ENCODE measurements around the gene HAS3.

The HAS3 gene

DNA sequence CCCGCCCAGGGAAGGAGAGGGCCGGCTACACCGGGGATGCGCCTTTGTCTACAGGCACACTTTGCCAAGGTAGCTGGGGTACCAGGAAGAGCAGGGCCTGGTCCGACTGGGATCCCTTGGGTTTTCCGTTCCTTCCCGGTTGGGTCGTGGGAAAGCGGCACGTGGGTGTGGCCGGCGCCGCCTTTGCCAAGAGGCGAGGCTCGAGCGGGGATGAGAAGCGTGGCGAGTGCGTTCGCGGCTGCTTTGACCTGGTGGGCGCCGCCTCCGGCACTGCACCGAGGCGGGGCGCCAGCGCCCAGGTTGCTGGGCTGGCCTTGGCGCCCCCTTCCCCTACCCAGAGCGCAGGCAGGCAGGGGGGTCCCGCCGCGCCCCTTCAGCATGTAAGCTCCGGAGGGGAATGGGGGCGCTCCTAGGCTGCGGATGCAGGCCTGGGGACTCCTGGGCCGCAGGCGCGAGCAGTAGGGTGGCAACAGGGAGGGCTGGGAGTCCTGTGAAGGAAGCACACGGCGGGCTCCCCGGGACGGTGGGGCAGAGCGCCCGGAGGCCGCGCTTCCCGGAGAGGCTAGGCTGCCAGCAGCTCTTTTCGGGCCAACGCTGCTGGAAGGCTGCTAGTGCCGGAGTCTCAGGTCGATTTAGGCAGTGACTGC, 2.0 kb downstream of the HAS3 start:
- ATAC-seq (ENCODE audit: insufficient read depth, low read depth) (no peak), DNase-seq (no peak)
- no peak overlapping the region for H3K27ac ChIP-seq (ENCODE audit: low read length)
- peaks cover 19% of the 10 kb centered on the region for H3K27me3 ChIP-seq (ENCODE audit: insufficient read depth, low read length, poor library complexity)
- H4K20me1 ChIP-seq (ENCODE audit: insufficient read depth, low read length): peaks cover 42% of the 10 kb centered on the region
- H3K36me3 ChIP-seq (ENCODE audit: insufficient read depth, low read length): peaks cover 15% of the 10 kb centered on the region
- TF ChIP-seq EZH2 (IDR thresholded peaks at IDR 0.05; ENCODE audit: borderline replicate concordance, low read depth, low read length, severe bottlenecking): no peak
- TF ChIP-seq, protein P1, sequence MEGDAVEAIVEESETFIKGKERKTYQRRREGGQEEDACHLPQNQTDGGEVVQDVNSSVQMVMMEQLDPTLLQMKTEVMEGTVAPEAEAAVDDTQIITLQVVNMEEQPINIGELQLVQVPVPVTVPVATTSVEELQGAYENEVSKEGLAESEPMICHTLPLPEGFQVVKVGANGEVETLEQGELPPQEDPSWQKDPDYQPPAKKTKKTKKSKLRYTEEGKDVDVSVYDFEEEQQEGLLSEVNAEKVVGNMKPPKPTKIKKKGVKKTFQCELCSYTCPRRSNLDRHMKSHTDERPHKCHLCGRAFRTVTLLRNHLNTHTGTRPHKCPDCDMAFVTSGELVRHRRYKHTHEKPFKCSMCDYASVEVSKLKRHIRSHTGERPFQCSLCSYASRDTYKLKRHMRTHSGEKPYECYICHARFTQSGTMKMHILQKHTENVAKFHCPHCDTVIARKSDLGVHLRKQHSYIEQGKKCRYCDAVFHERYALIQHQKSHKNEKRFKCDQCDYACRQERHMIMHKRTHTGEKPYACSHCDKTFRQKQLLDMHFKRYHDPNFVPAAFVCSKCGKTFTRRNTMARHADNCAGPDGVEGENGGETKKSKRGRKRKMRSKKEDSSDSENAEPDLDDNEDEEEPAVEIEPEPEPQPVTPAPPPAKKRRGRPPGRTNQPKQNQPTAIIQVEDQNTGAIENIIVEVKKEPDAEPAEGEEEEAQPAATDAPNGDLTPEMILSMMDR (IDR thresholded peaks at IDR 0.05; ENCODE audit: borderline replicate concordance, extremely low read depth, low read length, poor library complexity, severe bottlenecking): no peak
- peaks cover 18% of the 10 kb centered on the region for H3K4me1 ChIP-seq (ENCODE audit: insufficient read depth, low read length)
- no peak overlapping the region for H3K4me3 ChIP-seq (ENCODE audit: low read depth in 1 of 2, low read length in 2 of 2)
- no peak overlapping the region for H2AFZ ChIP-seq (ENCODE audit: low read depth, low read length)
- no peaks in the 10 kb centered on the region for H3K79me2 ChIP-seq (ENCODE audit: insufficient read depth, low read length)
- H3K4me2 ChIP-seq (ENCODE audit: insufficient read depth, low read length): no peak overlapping the region
- H3K9me3 ChIP-seq (ENCODE audit: insufficient read depth, low read length, severe bottlenecking): no peaks in the 10 kb centered on the region
- H3K9ac ChIP-seq (ENCODE audit: low read depth, low read length): no peak overlapping the region

DNA sequence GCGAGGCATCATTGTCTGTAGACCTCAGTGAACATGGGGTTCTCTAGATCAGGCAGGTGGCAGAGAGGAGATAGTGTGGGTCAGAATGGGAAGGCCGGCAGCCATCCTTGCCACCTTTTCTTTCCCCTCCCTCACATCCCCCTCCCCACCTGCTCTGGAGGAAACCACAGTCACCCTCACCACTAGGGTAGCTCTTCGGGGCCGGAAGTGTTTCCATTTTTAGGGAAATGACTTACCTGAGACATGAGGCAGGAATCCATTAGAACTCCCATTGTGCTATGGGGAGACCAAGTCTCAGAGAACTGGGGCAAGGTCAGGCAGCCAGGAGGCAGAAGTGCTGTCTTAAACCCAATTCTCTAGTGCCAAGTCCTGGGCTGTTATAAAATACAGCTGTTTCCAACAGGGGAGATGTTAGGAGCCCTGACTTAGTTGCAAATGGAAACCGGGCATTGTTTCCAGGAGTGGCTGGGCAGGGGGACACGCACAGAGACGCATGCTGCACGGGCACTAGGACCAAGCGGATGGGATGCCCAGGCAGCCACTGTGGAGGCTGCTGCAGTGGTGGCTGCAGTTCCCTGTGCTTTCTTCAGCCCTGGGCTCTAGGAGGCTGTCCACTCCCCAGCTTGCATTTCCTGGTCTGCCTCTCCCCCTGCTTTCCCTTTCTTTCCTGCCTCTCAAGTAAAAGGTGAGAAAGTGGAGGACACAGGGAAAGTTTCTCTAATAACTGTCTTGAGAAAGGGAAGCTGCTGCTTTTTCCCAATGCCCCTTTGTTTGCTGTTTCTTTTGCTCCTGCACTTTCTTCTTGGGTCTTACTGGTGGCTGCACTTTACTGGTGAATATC, 2.8 kb downstream of the HAS3 start:
- no peak overlapping the region for H3K27ac ChIP-seq (ENCODE audit: low read length)
- H3K4me3 ChIP-seq (ENCODE audit: low read depth in 1 of 2, low read length in 2 of 2): no peak overlapping the region

DNA sequence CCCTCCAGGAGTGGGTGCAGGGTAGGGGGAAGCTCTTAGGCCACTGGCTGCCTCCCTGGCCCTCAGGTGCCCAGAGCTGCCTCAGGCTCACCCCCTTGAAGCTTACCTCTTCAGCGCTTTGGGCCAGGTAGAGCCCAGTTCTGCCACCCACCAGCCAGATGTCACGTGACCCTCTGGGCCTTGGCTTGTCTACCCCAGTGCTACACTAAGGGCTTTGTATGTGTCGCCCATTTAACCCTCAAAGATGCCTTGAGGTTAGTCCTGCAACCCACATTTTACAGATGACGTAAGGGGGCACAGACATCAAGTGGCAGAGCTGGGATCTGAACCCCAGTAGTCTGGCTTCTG, 3.4 kb downstream of the HAS3 start:
- H3K79me2 ChIP-seq (ENCODE audit: insufficient read depth, low read length): no peaks in the 10 kb centered on the region
- no peak overlapping the region for H3K4me2 ChIP-seq (ENCODE audit: insufficient read depth, low read length)
- H3K4me3 ChIP-seq (ENCODE audit: low read depth in 1 of 2, low read length in 2 of 2): no peak overlapping the region
- H4K20me1 ChIP-seq (ENCODE audit: insufficient read depth, low read length): peaks cover 51% of the 10 kb centered on the region
- no peak for TF ChIP-seq EZH2 (IDR thresholded peaks at IDR 0.05; ENCODE audit: borderline replicate concordance, low read depth, low read length, severe bottlenecking)
- TF ChIP-seq, protein P1 (IDR thresholded peaks at IDR 0.05; ENCODE audit: borderline replicate concordance, extremely low read depth, low read length, poor library complexity, severe bottlenecking): no peak
- no peak overlapping the region for H2AFZ ChIP-seq (ENCODE audit: low read depth, low read length)
- DNase-seq (no peak), ATAC-seq (ENCODE audit: insufficient read depth, low read depth) (no peak)
- no peaks in the 10 kb centered on the region for H3K9me3 ChIP-seq (ENCODE audit: insufficient read depth, low read length, severe bottlenecking)
- H3K9ac ChIP-seq (ENCODE audit: low read depth, low read length): no peak overlapping the region
- peaks cover 23% of the 10 kb centered on the region for H3K36me3 ChIP-seq (ENCODE audit: insufficient read depth, low read length)
- H3K4me1 ChIP-seq (ENCODE audit: insufficient read depth, low read length): peaks cover 18% of the 10 kb centered on the region
- peaks cover 18% of the 10 kb centered on the region for H3K27me3 ChIP-seq (ENCODE audit: insufficient read depth, low read length, poor library complexity)
- H3K27ac ChIP-seq (ENCODE audit: low read length): no peak overlapping the region

More for the DNA sequence above, 2.8 kb downstream of the HAS3 start:
- Histone ChIP-seq H3K9ac (ENCODE audit: low read depth, low read length) (no peak overlapping the region), H3K9me3 (ENCODE audit: insufficient read depth, low read length, severe bottlenecking) (no peaks in the 10 kb centered on the region), H4K20me1 (ENCODE audit: insufficient read depth, low read length) (peaks cover 50% of the 10 kb centered on the region), H3K4me1 (ENCODE audit: insufficient read depth, low read length) (peaks cover 18% of the 10 kb centered on the region), H3K79me2 (ENCODE audit: insufficient read depth, low read length) (no peaks in the 10 kb centered on the region), H3K36me3 (ENCODE audit: insufficient read depth, low read length) (peaks cover 17% of the 10 kb centered on the region), H2AFZ (ENCODE audit: low read depth, low read length) (no peak overlapping the region), H3K27me3 (ENCODE audit: insufficient read depth, low read length, poor library complexity) (peaks cover 19% of the 10 kb centered on the region), H3K4me2 (ENCODE audit: insufficient read depth, low read length) (no peak overlapping the region)
- no peak for TF ChIP-seq EZH2 (IDR thresholded peaks at IDR 0.05; ENCODE audit: borderline replicate concordance, low read depth, low read length, severe bottlenecking)
- ATAC-seq (ENCODE audit: insufficient read depth, low read depth): no peak
- no peak for DNase-seq

Data from DND-41 (cell line).